GM21786 (cell line): Measurements from ENCODE around the gene ROBO2.

Experiments used
- ATAC-seq: cut with Tn5 transposase; IDR thresholded peaks from one replicate; pipeline ENCODE4 v1.9.1; 2021; ENCODE audit not compliant: unreplicated experiment

The ROBO2 gene

GRCh38 chr3:77051591-77051990 lies 11.7 kb downstream of the ROBO2 start:
- no peak for ATAC-seq

- ATAC-seq: no peak
Observed at GRCh38 chr3:77052051-77052501, 12.2 kb downstream of the ROBO2 start.

- ATAC-seq: no peak
Observed at GRCh38 chr3:77052733-77053670, 13.1 kb downstream of the ROBO2 start.

GRCh38 chr3:77053795-77054194 lies 13.9 kb downstream of the ROBO2 start:
- no peak for ATAC-seq

- ATAC-seq: no peak
Observed at GRCh38 chr3:77055841-77056341, 16.0 kb downstream of the ROBO2 start.

- ATAC-seq: no peak
Observed at GRCh38 chr3:77059354-77059753, 19.5 kb downstream of the ROBO2 start.

GRCh38 chr3:77063423-77063822 lies 23.5 kb downstream of the ROBO2 start:
- no peak for ATAC-seq

- no peak for ATAC-seq
Observed at GRCh38 chr3:77065750-77066149, 25.9 kb downstream of the ROBO2 start.

GRCh38 chr3:77066829-77067228 lies 26.9 kb downstream of the ROBO2 start:
- no peak for ATAC-seq

- ATAC-seq: no peak
Observed at GRCh38 chr3:77068808-77069207, 28.9 kb downstream of the ROBO2 start.

- ATAC-seq: no peak
Observed at GRCh38 chr3:77071364-77071763, 31.5 kb downstream of the ROBO2 start.

- no peak for ATAC-seq
Observed at GRCh38 chr3:77071809-77072208, 31.9 kb downstream of the ROBO2 start.

GRCh38 chr3:77072232-77072631 lies 32.3 kb downstream of the ROBO2 start:
- ATAC-seq: no peak

GRCh38 chr3:77078279-77078678 lies 38.4 kb downstream of the ROBO2 start:
- no peak for ATAC-seq

- no peak for ATAC-seq
Observed at GRCh38 chr3:77079988-77080610, 40.2 kb downstream of the ROBO2 start.

- ATAC-seq: no peak
Observed at GRCh38 chr3:77081240-77081661, 41.4 kb downstream of the ROBO2 start.

GRCh38 chr3:77084511-77084910 lies 44.6 kb downstream of the ROBO2 start:
- ATAC-seq: no peak

GRCh38 chr3:77086408-77086807 lies 46.5 kb downstream of the ROBO2 start:
- ATAC-seq: no peak

- no peak for ATAC-seq
Observed at GRCh38 chr3:77091809-77092208, 51.9 kb downstream of the ROBO2 start.

GRCh38 chr3:77093101-77093500 lies 53.2 kb downstream of the ROBO2 start:
- ATAC-seq: no peak

- ATAC-seq: no peak
Observed at GRCh38 chr3:77096145-77096544, 56.2 kb downstream of the ROBO2 start.
